HuH-7.5 (cell line): ENCODE results near the gene GALNT5.
A peak's percentile ranks its signal among the peaks of the same experiment; 100 is the strongest.

ENCODE experiments used
- DNase-seq: peaks from one replicate; pipeline ENCODE4 v3.0.0; 2011; ENCODE audit warnings: low spot score

GALNT5 gene

DNA sequence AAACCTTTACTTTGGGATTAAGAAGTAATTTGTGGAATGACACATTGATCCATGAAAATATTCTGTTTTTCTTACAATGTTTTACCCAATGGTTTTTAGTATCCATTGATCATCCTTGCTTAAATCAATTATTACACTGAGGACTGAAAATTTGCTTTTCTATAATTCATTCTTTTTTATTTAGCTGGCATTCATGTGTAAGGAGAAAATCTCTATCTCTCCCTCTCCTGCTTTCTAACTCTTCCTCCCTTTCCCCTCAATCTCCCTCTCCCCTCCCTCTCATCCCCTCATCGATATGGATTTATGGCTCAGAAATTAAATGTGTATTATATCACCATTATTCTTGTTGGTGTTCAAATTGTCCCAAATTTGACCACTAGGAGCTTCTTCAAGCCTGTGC, 29.7 kb downstream of the GALNT5 start:
- DNase-seq, result no peak

DNA sequence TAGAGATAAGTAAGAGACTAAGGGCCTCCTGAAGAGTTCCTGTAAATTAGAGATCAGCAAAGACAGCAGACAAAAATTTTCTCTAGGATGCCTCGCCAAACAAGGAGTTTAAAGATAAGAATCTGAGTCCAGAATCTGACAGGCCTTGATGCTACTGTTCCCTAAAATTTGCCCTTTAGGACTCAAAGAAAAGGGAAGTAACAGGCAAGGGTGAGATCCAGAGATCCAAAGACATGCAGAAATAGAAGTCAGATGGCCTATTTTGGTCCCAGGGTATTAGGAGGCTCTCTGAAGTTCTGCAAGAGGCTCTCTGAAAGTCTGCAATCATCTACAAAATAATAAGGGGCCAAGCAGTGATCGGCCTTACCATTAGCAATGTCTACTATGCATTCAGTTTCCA, 33.0 kb downstream of the GALNT5 start:
- no peak for DNase-seq

DNA sequence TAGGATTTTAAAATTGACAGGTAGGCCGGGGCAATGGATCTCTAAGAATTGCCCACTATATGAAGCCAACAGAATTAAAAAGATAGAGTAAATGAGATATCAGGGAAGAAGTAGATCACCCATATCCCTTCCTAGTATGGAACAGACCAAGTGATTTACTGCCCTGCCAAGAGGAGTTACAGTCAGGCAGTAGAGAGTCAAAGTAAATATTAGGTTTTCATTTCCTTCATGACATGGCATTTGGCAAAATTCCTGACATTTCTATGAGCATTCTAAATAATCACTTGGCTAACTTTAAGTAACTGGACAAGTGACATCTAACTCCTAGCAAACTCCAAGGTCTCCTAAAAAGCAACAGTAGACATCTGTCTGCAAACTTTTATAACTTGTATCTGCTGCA, 33.5 kb downstream of the GALNT5 start:
- peak; percentile 29 for DNase-seq

DNA sequence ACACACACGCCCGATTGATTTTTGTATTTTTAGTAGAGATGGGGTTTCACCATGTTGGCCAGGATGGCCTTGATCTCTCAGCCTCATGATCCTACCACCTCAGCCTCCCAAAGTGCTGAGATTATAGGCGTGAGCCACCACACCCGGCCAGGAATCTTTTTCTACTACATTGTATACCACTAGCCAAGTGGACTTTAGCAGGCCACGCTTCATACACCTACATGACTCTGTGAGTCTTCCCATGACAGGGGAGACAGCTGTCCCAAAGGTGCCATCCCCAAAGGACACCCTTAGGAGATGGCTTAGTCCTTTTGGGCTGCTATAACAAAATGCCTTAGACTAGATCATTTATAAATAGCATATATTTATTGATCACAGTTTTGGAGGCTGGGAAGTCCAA, 35.3 kb downstream of the GALNT5 start:
- no peak for DNase-seq

DNA sequence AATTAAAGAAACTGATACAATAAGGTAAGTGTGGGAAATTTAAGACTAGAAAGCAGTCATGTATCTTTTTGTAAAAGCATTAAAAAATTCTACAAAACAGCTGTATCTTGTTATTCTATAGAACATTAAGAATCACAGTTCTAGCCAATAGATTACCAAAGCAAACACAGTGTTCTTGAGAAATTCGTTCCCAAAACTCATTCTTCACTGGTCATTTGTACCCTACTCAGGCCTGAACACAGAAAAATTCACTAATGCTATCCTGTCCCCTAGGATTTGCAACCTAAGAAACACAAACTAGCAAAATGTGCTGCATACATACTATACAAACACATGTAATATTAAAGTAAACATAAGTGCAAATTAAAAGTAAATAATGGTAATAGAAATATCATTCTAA, 39.0 kb downstream of the GALNT5 start:
- no peak for DNase-seq

DNA sequence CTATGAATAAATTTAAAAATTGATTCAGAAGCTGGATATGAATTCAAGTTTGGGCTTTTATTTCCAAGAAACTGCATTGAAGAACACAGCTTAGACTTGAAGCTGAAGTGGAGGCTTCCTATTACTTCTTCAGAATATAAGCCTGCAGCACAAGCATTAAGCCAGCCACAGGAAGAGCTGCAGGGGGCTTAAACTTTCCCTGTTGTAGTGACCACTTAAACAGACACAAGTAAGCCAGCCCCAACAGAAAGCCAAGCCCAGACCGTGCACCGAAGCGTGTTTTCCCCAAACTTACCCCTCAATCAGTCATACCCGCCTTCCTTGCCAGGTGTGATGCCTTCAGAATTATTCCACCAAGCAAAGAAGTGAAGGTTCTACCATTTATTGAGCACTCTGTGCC, 39.5 kb downstream of the GALNT5 start:
- no peak for DNase-seq

DNA sequence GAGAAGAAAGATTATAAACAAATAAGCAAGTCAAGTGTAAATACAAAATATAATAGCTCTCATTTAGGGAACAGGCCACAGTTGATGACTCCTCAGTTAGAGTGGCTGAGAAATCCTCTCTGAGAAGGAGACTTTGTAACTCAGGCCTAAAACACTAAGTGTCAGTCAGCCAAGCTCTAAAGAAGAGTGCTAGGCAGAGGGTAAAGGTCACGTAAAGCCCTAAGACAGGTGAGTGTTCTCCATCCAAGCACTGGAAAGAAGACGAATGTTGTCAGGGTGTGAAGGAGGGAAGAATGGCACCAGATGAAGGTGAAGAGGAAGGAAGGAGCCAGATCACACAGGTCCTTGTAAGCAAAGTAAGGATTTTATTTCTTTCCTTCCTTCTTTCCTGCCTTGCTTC, 43.8 kb downstream of the GALNT5 start:
- no peak for DNase-seq

DNA sequence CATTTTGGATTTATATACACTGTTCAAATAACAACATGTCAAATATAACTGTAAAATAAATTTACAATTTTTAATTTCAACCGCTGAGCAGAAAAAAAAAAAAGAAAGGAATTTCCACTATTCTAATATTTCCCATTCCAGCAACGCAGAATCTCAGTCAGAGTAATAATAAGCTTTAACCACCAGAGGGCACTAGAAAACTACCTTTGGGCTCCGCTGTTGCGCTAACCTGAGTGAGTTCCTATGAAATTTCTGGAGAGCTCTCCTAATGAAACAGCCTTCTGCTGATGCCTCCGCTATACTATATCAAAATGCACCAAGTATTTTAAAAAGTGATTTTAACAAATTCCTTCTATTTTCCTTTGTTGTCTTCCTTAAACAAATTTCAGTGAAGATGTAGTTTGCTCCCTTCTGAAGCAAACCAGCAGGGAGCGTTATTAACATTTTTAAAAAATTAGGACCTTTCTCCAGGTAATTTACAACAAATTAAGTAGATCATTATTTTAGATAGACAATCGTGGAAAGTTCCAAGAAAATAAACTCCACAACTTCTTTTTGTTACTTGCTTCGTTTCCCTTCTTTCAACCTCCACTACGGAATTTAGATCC, 45.1 kb downstream of the GALNT5 start:
- DNase-seq, result peak; percentile 27

DNA sequence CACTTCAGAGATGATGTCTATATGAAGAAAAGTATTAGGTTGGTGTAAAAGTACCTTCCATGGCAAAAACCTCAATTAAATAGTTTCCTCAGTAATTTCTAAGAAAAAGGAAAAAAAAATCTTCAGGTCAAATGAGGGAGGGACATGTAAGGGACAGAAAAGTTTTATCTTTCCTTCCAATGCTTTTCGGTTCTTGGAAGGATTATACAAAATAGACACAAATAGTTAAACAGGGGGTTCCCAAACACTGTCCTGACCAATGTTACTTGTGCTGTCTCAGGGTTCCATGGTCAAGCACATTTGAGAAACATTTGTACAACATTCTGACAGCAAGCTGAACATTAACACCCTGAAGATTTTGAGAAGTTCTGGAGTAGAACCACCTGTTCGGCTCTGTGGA, 46.1 kb downstream of the GALNT5 start:
- no peak for DNase-seq

DNA sequence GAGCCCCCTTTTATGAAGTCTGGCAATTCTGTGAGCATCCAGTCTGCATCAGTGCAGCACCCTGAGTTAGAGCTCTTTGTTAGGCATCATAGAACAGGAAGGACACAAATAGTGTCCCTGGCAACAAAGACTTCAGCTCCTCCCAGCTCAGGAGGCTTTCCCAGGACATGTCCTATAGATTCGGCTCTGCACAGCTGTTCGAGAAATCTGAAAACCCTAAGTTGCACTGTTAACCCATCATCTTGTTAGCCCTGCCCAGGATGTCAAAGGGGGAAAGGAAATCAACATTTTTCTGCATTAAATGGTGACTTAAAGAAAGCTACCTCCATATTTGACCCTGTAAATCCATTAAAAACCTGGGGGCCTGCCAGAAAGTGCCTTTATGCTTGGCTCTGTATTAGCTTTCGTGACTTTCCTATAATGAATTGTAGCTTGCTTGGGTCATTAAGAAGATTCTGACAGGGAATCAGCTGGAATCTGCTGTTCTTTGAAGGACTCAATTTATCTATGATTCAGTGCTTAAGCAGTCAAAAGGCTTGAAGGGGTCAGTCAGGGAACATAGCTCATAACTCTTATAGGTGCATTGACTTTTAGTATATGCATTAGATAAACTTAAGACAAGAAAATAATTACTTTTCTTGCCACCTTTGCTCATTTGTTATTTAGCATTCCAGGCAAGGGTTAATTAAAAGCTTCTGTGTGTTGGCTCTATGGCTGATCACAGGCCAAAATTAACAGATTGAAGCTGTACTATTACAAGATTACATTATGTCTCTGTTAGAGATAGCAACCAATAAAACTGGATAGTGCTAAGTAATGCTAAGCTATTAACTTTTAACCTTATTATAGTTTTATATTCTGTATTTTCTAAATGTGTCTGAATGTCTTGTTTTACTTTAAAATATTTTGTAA, 47.6 kb downstream of the GALNT5 start:
- no peak for DNase-seq

DNA sequence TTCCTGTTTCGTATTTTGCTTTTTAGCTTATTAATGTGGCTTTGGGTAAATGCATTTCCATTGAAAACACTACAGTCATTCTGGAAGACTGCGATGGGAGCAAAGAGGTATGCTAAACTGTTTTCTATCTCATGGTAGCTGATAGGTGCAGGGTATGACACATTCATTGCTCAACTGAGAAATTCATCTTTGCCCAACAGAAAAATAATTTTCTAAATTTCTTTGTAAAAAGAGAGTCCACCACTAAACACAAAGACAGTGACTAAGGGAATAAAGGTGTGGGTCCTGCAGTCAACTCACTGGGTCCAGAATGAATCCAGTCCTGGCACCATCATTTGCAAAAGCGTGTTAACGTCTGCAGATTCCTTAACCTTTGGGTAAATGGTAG, 48.2 kb downstream of the GALNT5 start:
- DNase-seq, result no peak

DNA sequence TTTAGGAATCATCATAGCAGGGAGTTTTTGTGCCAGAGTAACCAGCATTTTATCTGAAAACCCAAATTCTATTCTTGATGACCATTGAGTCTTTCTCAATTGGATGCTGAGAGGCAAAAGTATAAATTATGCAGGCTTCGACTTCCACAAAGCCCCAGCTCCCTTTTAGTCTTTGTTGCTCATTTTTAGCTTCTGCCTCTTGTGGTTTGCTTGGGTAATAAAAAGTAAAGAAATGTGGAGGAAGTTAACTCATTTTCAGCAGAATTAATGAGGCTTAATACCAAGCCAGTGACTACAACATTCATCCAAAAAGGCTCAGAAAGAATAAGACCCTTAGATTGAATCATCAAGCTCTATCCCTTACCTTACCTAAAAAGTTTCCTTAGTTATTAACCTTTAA, 49.5 kb downstream of the GALNT5 start:
- no peak for DNase-seq

DNA sequence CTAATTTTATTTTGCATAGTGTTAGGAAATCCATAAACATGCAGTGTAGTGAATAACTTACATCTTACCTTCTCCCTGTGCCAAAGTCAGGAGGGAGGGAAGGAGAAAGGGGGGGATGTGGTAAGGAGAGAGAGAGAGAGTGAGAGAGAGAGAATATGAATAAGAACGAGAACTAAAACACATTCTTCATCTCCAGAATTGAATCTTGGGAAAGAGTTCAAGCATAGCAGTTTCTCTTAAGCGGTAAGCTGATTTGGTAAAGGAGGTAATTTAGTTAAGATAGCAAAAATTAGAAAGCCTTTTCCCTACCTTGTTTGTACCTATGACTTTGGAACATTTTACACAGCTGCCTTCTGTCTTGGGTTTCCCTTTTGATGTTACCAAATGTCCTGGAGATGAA, 52.4 kb downstream of the GALNT5 start:
- DNase-seq, result no peak

DNA sequence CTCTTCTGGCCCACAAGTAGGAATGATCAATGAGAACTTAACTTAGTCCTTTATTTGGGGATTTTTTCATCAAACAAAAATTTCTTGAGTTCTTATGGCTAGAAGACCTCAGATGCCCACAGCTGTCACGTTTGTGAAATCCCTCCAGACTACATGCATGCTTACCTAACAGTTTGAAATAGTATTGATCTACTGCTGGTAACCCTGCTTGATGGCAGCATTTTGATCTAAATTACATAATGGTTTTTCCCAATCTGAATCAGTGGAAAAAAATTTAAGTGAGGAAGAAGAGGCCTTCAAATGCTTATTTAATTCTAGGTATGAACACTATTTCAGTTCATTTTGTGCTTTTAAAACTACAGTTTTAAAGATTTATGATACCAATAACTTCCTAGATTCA, 54.2 kb downstream of the GALNT5 start:
- DNase-seq, result no peak

DNA sequence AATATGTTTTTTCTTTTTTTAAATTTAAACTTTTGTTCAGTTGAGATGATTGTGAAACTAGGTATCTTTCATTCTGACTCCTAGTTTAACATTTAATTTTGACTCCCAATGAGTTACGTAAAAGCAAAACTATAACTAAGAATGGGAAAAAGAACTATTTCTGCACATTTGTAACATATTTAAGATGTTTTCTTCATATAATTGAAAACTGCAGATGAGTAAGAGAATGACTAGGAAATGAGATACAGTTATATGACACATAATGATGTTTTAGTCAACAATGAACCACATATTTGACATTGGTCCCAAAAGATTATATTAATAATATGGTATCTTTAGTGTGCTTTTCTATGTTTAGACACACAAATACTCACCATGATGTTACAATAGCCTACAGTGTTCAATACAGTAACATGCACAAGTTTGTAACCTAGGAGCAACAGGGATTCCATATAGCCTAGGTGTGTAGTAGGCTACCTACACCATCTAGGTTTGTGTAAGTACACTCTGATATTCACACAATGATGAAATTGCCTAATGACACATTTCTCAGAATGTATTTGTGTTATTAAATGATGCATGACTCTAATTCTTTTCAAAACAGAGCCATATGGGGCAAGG, 55.5 kb downstream of the GALNT5 start:
- no peak for DNase-seq

DNA sequence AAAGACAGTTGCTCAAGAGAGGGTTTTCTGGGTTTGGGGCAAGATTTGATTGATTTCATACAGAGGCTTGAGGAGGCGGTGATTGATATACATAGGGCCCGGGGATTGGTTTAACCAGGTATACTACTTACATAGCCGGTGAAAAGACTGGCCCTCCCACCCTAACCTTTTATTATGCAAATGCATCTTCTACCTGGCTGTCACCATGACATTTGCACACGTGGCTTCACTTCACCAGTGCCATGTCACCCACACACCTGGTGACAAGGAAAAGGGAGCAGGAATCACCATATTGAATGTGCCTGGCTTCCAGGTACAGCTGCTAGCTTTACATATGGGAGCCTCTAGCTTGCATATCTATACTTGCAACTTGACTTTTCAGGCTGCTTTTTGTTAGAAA, 58.4 kb downstream of the GALNT5 start:
- DNase-seq, result no peak

DNA sequence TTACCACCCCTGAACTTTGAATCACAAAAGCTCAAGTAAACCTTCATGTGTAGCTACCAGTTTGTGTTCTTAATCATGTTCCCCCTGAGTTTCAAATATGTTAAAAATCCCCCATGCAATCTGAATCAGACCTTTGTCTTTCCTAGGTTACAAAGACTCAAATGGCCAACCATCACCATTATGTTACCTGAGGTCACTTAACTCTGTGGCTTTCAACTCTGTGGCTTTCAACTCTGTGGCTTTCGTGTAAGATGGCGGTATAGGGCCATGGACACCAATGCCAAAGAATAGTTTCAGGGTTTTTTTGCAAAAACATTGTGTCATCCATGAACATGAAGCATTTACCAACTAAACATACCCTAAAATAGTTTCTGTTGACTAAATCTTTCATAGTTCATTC, 61.4 kb downstream of the GALNT5 start:
- no peak for DNase-seq

DNA sequence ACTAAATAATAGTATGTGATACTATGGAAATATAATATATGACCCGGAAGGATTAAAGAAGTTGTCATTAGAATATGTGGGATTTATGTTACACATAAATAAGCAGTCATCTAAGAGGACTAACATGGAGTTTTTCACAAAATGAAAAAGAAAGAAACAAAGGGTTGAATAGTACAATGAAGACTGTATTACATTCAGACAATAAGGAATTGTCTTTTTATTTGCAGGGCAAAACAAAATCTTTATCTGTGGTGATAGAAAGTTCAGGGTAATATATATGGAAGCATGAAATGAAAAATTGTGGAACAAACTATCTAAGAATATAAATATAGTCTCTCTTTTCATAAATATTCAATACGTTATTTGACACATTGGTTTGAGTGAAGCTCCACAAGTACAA, 62.3 kb downstream of the GALNT5 start:
- DNase-seq, result no peak

DNA sequence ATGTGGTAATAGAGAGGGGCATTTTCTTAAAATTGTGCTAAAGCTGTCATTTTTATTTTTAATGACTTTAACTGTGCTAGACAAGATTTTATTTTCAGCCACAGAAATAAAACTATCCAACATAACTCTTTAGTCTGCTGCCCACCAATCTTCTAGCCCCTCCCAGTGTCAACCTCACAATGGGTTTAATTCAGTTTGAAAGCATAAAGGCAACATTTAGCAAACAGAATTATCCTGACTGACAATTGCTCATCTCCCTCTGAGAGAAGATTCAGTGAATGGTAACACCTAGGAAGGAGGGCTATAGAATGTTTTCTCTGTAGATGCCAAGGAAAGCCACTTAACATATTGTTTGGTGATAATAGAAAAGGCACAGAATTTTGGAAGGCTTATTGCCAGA, 62.9 kb downstream of the GALNT5 start:
- DNase-seq, result no peak

DNA sequence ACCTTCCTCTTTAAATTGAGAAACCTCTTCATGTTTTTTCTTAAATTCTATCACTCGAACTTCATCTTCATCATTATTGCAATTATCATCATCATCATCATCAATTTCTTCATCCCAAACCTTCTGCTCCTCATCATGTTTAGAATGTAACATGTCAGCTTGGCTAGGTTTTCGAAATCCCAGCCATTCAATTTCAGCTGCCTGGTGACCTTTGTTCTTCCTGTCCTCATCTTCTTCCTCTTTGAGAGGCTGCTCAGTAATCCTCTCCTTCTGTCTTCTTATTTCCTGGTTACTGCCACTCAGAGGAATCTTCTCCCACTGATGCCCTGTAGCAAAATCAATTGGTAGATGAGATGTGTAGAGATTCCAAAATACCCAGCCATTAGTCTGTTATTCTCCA, 64.0 kb downstream of the GALNT5 start:
- no peak for DNase-seq

DNA sequence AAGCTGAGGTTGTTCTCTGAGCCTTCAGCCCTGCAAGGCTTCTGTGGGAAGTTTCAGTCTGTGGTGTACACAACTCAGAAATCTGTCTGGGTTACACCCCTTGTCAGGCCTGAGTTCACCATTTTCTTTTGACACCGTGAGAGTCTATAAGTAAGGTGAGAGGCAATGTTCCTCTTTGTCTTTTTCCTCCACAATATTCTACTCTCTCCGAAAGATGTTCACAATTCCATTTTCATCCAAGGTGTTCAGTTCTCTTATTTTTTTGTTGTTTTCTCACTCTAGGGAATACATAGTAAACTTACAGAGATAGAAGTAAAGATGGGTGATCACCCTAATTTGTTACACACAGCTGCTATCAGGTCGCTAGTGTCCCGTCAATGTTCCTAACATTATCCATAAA, 64.9 kb downstream of the GALNT5 start:
- no peak for DNase-seq

DNA sequence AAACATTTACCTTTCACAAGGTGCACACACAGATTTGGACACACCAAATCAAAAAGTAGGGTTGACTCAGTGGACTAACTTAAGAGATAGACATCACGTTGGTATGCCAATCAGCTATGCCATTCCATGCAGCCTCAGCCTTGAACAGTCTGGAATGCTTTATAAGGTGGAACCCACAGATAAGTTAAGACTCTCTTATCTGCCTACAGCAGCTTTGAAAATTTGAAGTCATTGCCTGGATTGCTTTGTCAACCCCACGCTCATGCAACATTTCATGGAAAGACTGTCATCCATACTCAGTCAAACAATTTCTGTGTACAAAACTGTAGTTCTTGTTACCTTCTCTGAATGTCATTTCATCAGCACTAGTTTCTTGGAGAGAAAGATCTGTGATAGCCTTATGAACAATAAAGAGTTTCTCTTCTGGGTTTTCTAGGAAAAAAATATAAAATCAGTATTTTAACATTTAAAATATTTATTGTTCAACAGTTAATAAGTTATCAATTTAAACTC, 66.9 kb downstream of the GALNT5 start:
- DNase-seq, result no peak

DNA sequence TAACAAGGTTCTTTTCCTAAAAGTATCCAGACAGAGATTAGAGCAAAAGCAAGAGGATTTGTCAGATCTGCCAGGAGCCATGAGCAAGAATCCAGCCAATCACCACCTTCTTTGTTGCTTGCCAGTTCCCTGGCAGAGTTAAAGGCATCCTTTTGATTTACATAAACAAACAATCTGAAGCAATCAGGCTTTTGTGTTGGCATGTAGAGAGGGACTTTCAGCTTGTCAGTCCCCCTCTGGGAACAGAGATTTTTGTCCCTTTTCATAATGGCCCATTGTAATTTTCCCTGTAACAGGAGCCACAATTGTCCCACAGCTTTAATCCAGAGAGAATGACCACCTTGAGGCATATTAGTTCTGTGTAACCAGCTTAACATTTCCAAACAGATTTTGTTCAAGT, 68.3 kb downstream of the GALNT5 start, which contains the start of gene ERMN:
ERMN (minus strand) TSS at position 39 of the 400 bp plus-strand sequence. CDS start 182 bp downstream, outside the sequence.
- no peak for DNase-seq
